GM12878 (cell line): ENCODE data around the gene USP2. TPM values are rescaled to one million over a fixed set of nuclear protein-coding genes. Genes with fewer than 3 reads are reported as not detected.

ENCODE experiments used
- ATAC-seq: fragments of 200-7000 bp; cut with Tn5 transposase; 3 replicates; pipeline ENCODE4 v1.9.1; 2020; ENCODE audit warnings: mild to moderate bottlenecking, moderate library complexity
- BruUV-seq: library from RNA; stranded (reverse); fragments of 400-500 nt; replicated peaks from 2 replicates; lab custom pipeline; 2021; lab: Mats Ljungman, UMichigan
- CTCF ChIA-PET: fragments of 300-600 bp; sonication (Branson Sonifier 250); formaldehyde crosslinking; extraction: SDS; loops from one replicate; lab custom pipeline; 2021; ENCODE audit warnings: inconsistent platforms; lab: Yijun Ruan, JAX
- POLR2A ChIA-PET: fragments of 350-600 bp; formaldehyde crosslinking; extraction: SDS; loops from one replicate; lab custom pipeline; 2021; ENCODE audit warnings: inconsistent platforms; lab: Charles Lee
- RAD21 ChIA-PET: fragments of 300-600 bp; sonication (Branson Sonifier 250); formaldehyde crosslinking; loops from one replicate; lab custom pipeline; 2023; ENCODE audit warnings: antibody characterized with exemption; ENCODE audit not compliant: unreplicated experiment; lab: Charles Lee
- SMC1A ChIA-PET: fragments of 300-600 bp; sonication (Branson Sonifier 250); formaldehyde crosslinking; loops from one replicate; lab custom pipeline; 2023; ENCODE audit not compliant: unreplicated experiment, uncharacterized antibody; lab: Charles Lee
- DNase-seq: peaks from one replicate; pipeline ENCODE4 v3.0.0-alpha.2; 2011; ENCODE audit warnings: low read depth, low spot score
- FAIRE-seq: peaks from 3 replicates; lab custom pipeline; 2011; peaks lifted over from hg19 to GRCh38; lab: Jason Lieb, UNC
- H2AFZ ChIP-seq: 2 replicates; pipeline ENCODE4 v1.6.0; 2011; ENCODE audit warnings: low read depth, low read length, control low read depth; ENCODE audit not compliant: control insufficient read depth
- H3K27ac ChIP-seq: 2 replicates; pipeline ENCODE4 v1.5.1; 2011; ENCODE audit warnings: control low read depth; ENCODE audit not compliant: control insufficient read depth, insufficient read depth
- H3K27me3 ChIP-seq, 2 experiments: replicated peaks in 1 of 2; 2 replicates each; pipeline versions ENCODE4 v1.6.0 to v1.6.1; 2011; ENCODE audit warnings: low read length in 1 of 2; ENCODE audit not compliant: control insufficient read depth in 2 of 2, insufficient read depth in 2 of 2
- H3K36me3 ChIP-seq, 2 experiments: 2 replicates each; pipeline ENCODE4 v1.5.1; 2011; ENCODE audit warnings: low read length in 1 of 2; ENCODE audit not compliant: control insufficient read depth in 2 of 2, insufficient read depth in 2 of 2
- H3K4me1 ChIP-seq: 2 replicates; pipeline ENCODE4 v1.6.1; 2011; ENCODE audit warnings: mild to moderate bottlenecking, low read length, moderate library complexity, mixed read lengths; ENCODE audit not compliant: control insufficient read depth, insufficient read depth
- H3K4me2 ChIP-seq: 2 replicates; pipeline ENCODE4 v1.6.0; 2011; ENCODE audit warnings: control low read depth; ENCODE audit not compliant: control insufficient read depth, insufficient read depth
- H3K4me3 ChIP-seq: fragments of 200-600 bp; sonication (generic); 2 replicates; pipeline ENCODE4 v1.5.1; 2016
- H3K79me2 ChIP-seq: 2 replicates; pipeline ENCODE4 v1.6.0; 2011; ENCODE audit warnings: low read length; ENCODE audit not compliant: control insufficient read depth, insufficient read depth
- H3K9ac ChIP-seq: 2 replicates; pipeline ENCODE4 v1.8.0; 2011; ENCODE audit warnings: low read length, control low read depth, mixed read lengths; ENCODE audit not compliant: control insufficient read depth, insufficient read depth
- H3K9me3 ChIP-seq: replicated peaks from 3 replicates; pipeline ENCODE4 v1.5.1; 2011; ENCODE audit warnings: mild to moderate bottlenecking, low read length; ENCODE audit not compliant: control insufficient read depth, insufficient read depth
- H4K20me1 ChIP-seq: 2 replicates; pipeline ENCODE4 v1.6.0; 2011; ENCODE audit not compliant: control insufficient read depth, insufficient read depth
- BACH1 ChIP-seq: fragments of 450-650 bp; IDR thresholded peaks from 2 replicates; pipeline ENCODE4 v1.6.1; 2017; ENCODE audit warnings: mild to moderate bottlenecking, borderline replicate concordance
- BCL11A ChIP-seq: IDR thresholded peaks from 2 replicates; pipeline ENCODE4 v1.6.1; 2011; ENCODE audit warnings: low read depth, low read length
- CHD1 ChIP-seq: IDR thresholded peaks from 2 replicates; pipeline ENCODE4 v1.6.1; 2012; ENCODE audit warnings: low read depth, low read length, improper control_type of control experiment
- ETV6 ChIP-seq, 2 experiments: fragments of 450-650 bp in 1 of 2; IDR thresholded peaks in 1 of 2; conservative IDR thresholded peaks in 1 of 2; 2 replicates each; pipeline ENCODE4 v1.6.1; 2014; ENCODE audit warnings: antibody characterized with exemption in 1 of 2, borderline replicate concordance in 1 of 2, low read depth in 1 of 2, mild to moderate bottlenecking in 1 of 2, moderate library complexity in 1 of 2
- GATAD2B ChIP-seq: fragments of 450-650 bp; conservative IDR thresholded peaks from 2 replicates; pipeline ENCODE4 v1.6.1; 2017; ENCODE audit warnings: low read depth, mild to moderate bottlenecking, moderate library complexity
- IRF4 ChIP-seq: IDR thresholded peaks from 2 replicates; pipeline ENCODE4 v1.6.1; 2011; ENCODE audit warnings: low read depth, low read length
- LARP7 ChIP-seq: fragments of 450-650 bp; IDR thresholded peaks from 2 replicates; pipeline ENCODE4 v1.6.1; 2017; ENCODE audit warnings: mild to moderate bottlenecking
- MEF2A ChIP-seq: IDR thresholded peaks from 2 replicates; pipeline ENCODE4 v1.6.1; 2011; ENCODE audit warnings: low read depth, mild to moderate bottlenecking, low read length, moderate library complexity; ENCODE audit not compliant: insufficient read depth
- NFXL1 ChIP-seq: fragments of 450-650 bp; IDR thresholded peaks from 2 replicates; pipeline ENCODE4 v1.6.1; 2017; ENCODE audit warnings: antibody characterized with exemption, mild to moderate bottlenecking, borderline replicate concordance
- PAX8 ChIP-seq: fragments of 450-650 bp; IDR thresholded peaks from 2 replicates; pipeline ENCODE4 v1.6.1; 2017; ENCODE audit warnings: mild to moderate bottlenecking, moderate library complexity
- RAD21 ChIP-seq: IDR thresholded peaks from 2 replicates; pipeline ENCODE4 v1.6.1; 2011; ENCODE audit warnings: mild to moderate bottlenecking, low read depth, low read length, moderate library complexity; ENCODE audit not compliant: insufficient read depth
- WGBS: methylation state at CpG from one replicate; pipeline ENCODE4 v1.1.6; 2016; ENCODE audit warnings: low lambda C conversion rate; ENCODE audit not compliant: insufficient replicate concordance, insufficient coverage; ENCODE audit errors: missing lambda C conversion rate; 5-methylcytosine and 5-hydroxymethylcytosine counted together
- in situ Hi-C: fragments of 300-500 bp; cut with MboI; formaldehyde crosslinking; loops from 9 replicates; pipeline ENCODE4 v1.14.3; 2018; ENCODE audit warnings: mixed read lengths
- intact Hi-C: fragments of 100-400 bp; cut with micrococcal nuclease; formaldehyde crosslinking; loops from one replicate; pipeline ENCODE4 v1.14.2; 2022; ENCODE audit not compliant: unreplicated experiment
- polyA plus RNA-seq, 11 experiments: library from polyadenylated mRNA; depleted of rRNA in 4 of 11; unstranded in 6 of 11; stranded (reverse) in 5 of 11; fragments of >200 nt; fragmentation: Nextera tagmentation in 4 of 11; fragmentation: Illumina TruSeq in 1 of 11; extraction: Ambion mirVana in 4 of 11; extraction: Trizol in 1 of 11; gene quantifications; 1 replicate in 1 of 11; 2 replicates in 10 of 11; pipeline versions ENCODE4 v1.2.1 to v1.2.3, GENCODE V29; 2011 to 2016; ENCODE audit warnings: inconsistent platforms in 2 of 11, missing spikeins in 2 of 11, low read depth in 1 of 11
- total RNA-seq, 4 experiments: library from RNA; depleted of rRNA in 3 of 4; stranded (reverse); fragments of >200 nt in 3 of 4; fragmentation: Illumina TruSeq in 1 of 4; extraction: Trizol in 1 of 4; gene quantifications; 2 replicates each; pipeline versions ENCODE4 v1.2.1 to v1.2.3, GENCODE V29; 2013 to 2021
- TF ChIP-seq, protein P1 (sequence below): fragments of 450-650 bp; formaldehyde crosslinking; IDR thresholded peaks from 2 replicates; pipeline ENCODE4 v1.5.0; 2022; ENCODE audit warnings: mild to moderate bottlenecking, missing genetic modification characterization
- TF ChIP-seq, protein P2 (sequence below): IDR thresholded peaks from 2 replicates; pipeline ENCODE4 v1.6.1; 2011; ENCODE audit warnings: low read depth, low read length, improper control_type of control experiment, borderline replicate concordance
- TF ChIP-seq, protein P3 (sequence below): IDR thresholded peaks from 2 replicates; pipeline ENCODE4 v1.6.1; 2012; ENCODE audit warnings: low read depth, low read length, improper control_type of control experiment
- TF ChIP-seq, protein P4 (sequence below): fragments of 450-650 bp; IDR thresholded peaks from 2 replicates; pipeline ENCODE4 v1.6.1; 2017; ENCODE audit warnings: borderline replicate concordance

USP2 gene
- total and polyA plus RNA-seq, 10 of the 15 experiments (the other 5 are each of a cell fraction or from before 2014, with no cell fraction given): 0.03 to 0.13 (median 0.06) TPM; not detected in 4

DNA sequence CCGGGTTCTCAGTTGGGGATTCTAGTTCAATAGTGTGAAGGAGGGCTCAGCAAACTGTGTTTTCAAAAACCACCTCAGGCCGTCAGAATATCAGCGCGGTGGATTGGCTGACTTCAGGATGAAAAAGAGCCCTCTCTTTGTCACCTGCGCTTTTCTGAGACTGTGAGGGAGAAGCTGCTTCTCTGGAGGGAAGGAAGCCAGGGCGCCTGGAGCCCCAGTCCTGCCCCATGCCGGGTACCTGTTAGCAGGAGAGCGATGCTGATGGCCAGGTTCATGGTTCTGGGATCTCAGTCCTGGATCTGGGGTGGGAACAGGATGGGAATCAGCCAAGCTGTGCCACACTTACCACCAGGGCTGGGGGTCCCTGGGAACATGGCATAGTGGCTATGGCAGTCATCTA, 39.1 kb upstream of the USP2 start (continued):
- TF ChIP-seq, protein P1, sequence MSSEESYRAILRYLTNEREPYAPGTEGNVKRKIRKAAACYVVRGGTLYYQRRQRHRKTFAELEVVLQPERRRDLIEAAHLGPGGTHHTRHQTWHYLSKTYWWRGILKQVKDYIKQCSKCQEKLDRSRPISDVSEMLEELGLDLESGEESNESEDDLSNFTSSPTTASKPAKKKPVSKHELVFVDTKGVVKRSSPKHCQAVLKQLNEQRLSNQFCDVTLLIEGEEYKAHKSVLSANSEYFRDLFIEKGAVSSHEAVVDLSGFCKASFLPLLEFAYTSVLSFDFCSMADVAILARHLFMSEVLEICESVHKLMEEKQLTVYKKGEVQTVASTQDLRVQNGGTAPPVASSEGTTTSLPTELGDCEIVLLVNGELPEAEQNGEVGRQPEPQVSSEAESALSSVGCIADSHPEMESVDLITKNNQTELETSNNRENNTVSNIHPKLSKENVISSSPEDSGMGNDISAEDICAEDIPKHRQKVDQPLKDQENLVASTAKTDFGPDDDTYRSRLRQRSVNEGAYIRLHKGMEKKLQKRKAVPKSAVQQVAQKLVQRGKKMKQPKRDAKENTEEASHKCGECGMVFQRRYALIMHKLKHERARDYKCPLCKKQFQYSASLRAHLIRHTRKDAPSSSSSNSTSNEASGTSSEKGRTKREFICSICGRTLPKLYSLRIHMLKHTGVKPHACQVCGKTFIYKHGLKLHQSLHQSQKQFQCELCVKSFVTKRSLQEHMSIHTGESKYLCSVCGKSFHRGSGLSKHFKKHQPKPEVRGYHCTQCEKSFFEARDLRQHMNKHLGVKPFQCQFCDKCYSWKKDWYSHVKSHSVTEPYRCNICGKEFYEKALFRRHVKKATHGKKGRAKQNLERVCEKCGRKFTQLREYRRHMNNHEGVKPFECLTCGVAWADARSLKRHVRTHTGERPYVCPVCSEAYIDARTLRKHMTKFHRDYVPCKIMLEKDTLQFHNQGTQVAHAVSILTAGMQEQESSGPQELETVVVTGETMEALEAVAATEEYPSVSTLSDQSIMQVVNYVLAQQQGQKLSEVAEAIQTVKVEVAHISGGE (CRISPR knock-in tag): no peak
- no peak for TF ChIP-seq ETV6 (conservative IDR thresholded peaks at IDR 0.05 in 1 of 2, IDR thresholded peaks at IDR 0.05 in 1 of 2; ENCODE audit: borderline replicate concordance in 1 of 2, low read depth in 1 of 2)

DNA sequence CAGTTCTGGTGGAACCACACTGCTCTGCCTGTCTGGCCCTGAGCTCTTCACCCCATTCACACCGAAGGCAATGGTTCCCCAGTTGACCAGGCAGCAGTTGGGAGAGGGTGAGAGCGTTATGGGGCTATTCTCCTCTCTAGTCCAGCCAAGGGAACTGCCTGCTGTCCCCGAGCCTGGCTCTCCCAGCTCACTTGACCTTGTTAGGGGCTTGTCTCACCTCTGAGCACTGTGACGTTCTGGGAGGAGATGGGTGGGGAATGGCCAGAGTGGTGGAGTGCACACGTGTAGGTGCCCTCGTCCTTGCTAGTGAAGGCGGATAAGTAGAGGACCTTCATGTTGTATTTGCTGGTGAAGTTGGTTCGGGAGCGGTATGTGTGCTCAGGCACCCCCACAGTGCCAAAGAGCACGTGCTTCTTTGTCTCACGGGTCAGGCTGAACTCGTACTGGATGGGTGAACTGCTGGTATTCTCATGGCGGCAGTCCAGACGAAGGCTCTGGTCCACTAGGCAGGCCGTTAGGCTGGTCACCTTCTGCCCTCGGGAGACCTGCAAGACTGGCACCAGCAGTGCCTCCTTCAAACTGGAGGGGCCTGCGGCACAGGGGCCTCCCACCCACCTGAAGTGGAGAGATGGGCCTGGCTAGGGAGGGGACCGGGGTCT, 38.5 kb upstream of the USP2 start:
- ATAC-seq: no peak
- in situ Hi-C loops: no loop called here
- Histone ChIP-seq H2AFZ (no peak overlapping the region), H3K79me2 (no peaks in the 10 kb centered on the region), H3K4me1 (peaks cover 8% of the 10 kb centered on the region; the same call in 1 of the 2 replicates), H3K4me3 (no peak overlapping the region), H3K4me2 (no peak overlapping the region), H3K9me3 (no peaks in the 10 kb centered on the region), H3K27me3 (peaks cover 0 to 16% of the 10 kb centered on the region in 2 experiments; a peak in 3 of 4 replicates), H3K27ac (no peak overlapping the region), H4K20me1 (no peaks in the 10 kb centered on the region), H3K36me3 (no peaks in the 10 kb centered on the region), H3K9ac (no peak overlapping the region)
- no TSS peak for BruUV-seq
- intact Hi-C loops: no loop called here
- ChIA-PET RAD21 (no interaction called here), CTCF (no interaction called here), POLR2A (interaction anchor here (1.3 kb wide), 1 partner anchor 11 kb away, joined by 4 read pairs; no protein-coding TSS in a partner anchor), SMC1A (no interaction called here)
- no peak for DNase-seq
- FAIRE-seq: no peak
- WGBS: 52% methylated on average over 18 of the region's 18 CpGs
- TF ChIP-seq NFXL1 (no peak), BACH1 (no peak), CHD1 (no peak), PAX8 (no peak), MEF2A (no peak), IRF4 (no peak), BCL11A (no peak), LARP7 (no peak), GATAD2B (no peak), RAD21 (no peak)
- TF ChIP-seq, protein P2, sequence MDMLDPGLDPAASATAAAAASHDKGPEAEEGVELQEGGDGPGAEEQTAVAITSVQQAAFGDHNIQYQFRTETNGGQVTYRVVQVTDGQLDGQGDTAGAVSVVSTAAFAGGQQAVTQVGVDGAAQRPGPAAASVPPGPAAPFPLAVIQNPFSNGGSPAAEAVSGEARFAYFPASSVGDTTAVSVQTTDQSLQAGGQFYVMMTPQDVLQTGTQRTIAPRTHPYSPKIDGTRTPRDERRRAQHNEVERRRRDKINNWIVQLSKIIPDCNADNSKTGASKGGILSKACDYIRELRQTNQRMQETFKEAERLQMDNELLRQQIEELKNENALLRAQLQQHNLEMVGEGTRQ: no peak
- TF ChIP-seq, protein P3, sequence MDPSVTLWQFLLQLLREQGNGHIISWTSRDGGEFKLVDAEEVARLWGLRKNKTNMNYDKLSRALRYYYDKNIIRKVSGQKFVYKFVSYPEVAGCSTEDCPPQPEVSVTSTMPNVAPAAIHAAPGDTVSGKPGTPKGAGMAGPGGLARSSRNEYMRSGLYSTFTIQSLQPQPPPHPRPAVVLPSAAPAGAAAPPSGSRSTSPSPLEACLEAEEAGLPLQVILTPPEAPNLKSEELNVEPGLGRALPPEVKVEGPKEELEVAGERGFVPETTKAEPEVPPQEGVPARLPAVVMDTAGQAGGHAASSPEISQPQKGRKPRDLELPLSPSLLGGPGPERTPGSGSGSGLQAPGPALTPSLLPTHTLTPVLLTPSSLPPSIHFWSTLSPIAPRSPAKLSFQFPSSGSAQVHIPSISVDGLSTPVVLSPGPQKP: no peak
- TF ChIP-seq, protein P4, sequence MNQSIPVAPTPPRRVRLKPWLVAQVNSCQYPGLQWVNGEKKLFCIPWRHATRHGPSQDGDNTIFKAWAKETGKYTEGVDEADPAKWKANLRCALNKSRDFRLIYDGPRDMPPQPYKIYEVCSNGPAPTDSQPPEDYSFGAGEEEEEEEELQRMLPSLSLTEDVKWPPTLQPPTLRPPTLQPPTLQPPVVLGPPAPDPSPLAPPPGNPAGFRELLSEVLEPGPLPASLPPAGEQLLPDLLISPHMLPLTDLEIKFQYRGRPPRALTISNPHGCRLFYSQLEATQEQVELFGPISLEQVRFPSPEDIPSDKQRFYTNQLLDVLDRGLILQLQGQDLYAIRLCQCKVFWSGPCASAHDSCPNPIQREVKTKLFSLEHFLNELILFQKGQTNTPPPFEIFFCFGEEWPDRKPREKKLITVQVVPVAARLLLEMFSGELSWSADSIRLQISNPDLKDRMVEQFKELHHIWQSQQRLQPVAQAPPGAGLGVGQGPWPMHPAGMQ: no peak
